A549 (cell line): ENCODE data around the gene C20orf173. TPM values are rescaled to one million over a fixed set of nuclear protein-coding genes. Genes with fewer than 3 reads are reported as not detected.

Experiments used
- ATAC-seq, 2 experiments: fragments of 200-7000 bp in 1 of 2; fragments of >200 bp in 1 of 2; cut with Nextera tagmentation in 1 of 2; cut with Tn5 transposase in 1 of 2; 3 replicates each; pipeline versions ENCODE4 v1.8.0 to v1.9.1; 2018 to 2020; ENCODE audit warnings: mild to moderate bottlenecking in 1 of 2, moderate library complexity in 1 of 2
- CTCF ChIA-PET: fragments of 300-600 bp; sonication (Branson Sonifier 250); formaldehyde crosslinking; extraction: SDS; loops from one replicate; lab custom pipeline; 2021; ENCODE audit warnings: antibody characterized with exemption, inconsistent platforms; lab: Yijun Ruan, JAX
- POLR2A ChIA-PET: fragments of 350-600 bp; formaldehyde crosslinking; extraction: SDS; loops from one replicate; lab custom pipeline; 2021; ENCODE audit warnings: antibody characterized with exemption, inconsistent platforms; lab: Yijun Ruan, JAX
- DNase-seq, 2 experiments: peaks; one replicate each; pipeline versions ENCODE4 v3.0.0 to v3.0.0-alpha.2; 2011 to 2016; ENCODE audit warnings: low read depth in 1 of 2, low spot score in 1 of 2
- FAIRE-seq: peaks from 2 replicates; lab custom pipeline; 2011; peaks lifted over from hg19 to GRCh38; lab: Jason Lieb, UNC
- H3K27ac ChIP-seq, 2 experiments: fragments of >200 bp; sonication (Bioruptor Twin); formaldehyde crosslinking; 3 replicates each; pipeline ENCODE4 v1.5.1; 2016 to 2017
- H3K4me1 ChIP-seq: fragments of >200 bp; sonication (Bioruptor Twin); formaldehyde crosslinking; 3 replicates; pipeline ENCODE4 v1.6.1; 2016
- H3K4me2 ChIP-seq: fragments of >200 bp; sonication (Bioruptor Twin); formaldehyde crosslinking; 3 replicates; pipeline ENCODE4 v1.6.1; 2016
- H3K4me3 ChIP-seq: fragments of >200 bp; sonication (Bioruptor Twin); formaldehyde crosslinking; 3 replicates; pipeline ENCODE4 v1.5.1; 2016
- H3K9me3 ChIP-seq: fragments of >200 bp; sonication (Bioruptor Twin); formaldehyde crosslinking; 3 replicates; pipeline ENCODE4 v1.6.1; 2016
- BHLHE40 ChIP-seq: IDR thresholded peaks from 2 replicates; pipeline ENCODE4 v1.6.1; 2012; ENCODE audit warnings: low read depth, low read length, inconsistent platforms
- CBX2 ChIP-seq: fragments of 200-600 bp; sonication (generic); IDR thresholded peaks from 2 replicates; pipeline ENCODE4 v1.6.1; 2016; ENCODE audit warnings: low read depth, mild to moderate bottlenecking, borderline replicate concordance
- CHD2 ChIP-seq: fragments of 150-350 bp; IDR thresholded peaks from 2 replicates; pipeline ENCODE4 v1.6.1; 2014; ENCODE audit warnings: low read length; ENCODE audit not compliant: partially characterized antibody
- CHD4 ChIP-seq: fragments of 200-600 bp; sonication (generic); IDR thresholded peaks from 2 replicates; pipeline ENCODE4 v1.6.1; 2016; ENCODE audit warnings: antibody characterized with exemption, mild to moderate bottlenecking, borderline replicate concordance
- EHF ChIP-seq: fragments of 250-450 bp; sonication (Bioruptor Pico); IDR thresholded peaks from 2 replicates; pipeline ENCODE4 v1.5.0; 2020; ENCODE audit warnings: mild to moderate bottlenecking
- EHMT2 ChIP-seq: fragments of 200-600 bp; sonication (generic); IDR thresholded peaks from 2 replicates; pipeline ENCODE4 v1.6.1; 2016; ENCODE audit warnings: antibody characterized with exemption, low read depth, mild to moderate bottlenecking, moderate library complexity
- FOXS1 ChIP-seq: fragments of 250-450 bp; sonication (Bioruptor Pico); IDR thresholded peaks from 2 replicates; pipeline ENCODE4 v1.5.0; 2020; ENCODE audit warnings: mild to moderate bottlenecking, moderate library complexity
- GATA3 ChIP-seq: IDR thresholded peaks from 2 replicates; pipeline ENCODE4 v1.6.1; 2012; ENCODE audit warnings: borderline replicate concordance
- HEYL ChIP-seq: fragments of 250-450 bp; sonication (Bioruptor Pico); IDR thresholded peaks from 2 replicates; pipeline ENCODE4 v1.8.0; 2021; ENCODE audit warnings: mild to moderate bottlenecking, moderate library complexity
- HOXA7 ChIP-seq: fragments of 250-450 bp; sonication (Bioruptor Pico); IDR thresholded peaks from 2 replicates; pipeline ENCODE4 v1.5.0; 2020; ENCODE audit warnings: mild to moderate bottlenecking, moderate library complexity
- HOXB13 ChIP-seq: fragments of 250-450 bp; sonication (Bioruptor Pico); IDR thresholded peaks from 2 replicates; pipeline ENCODE4 v1.5.0; 2020; ENCODE audit warnings: low read depth, mild to moderate bottlenecking, moderate library complexity
- HOXB5 ChIP-seq: fragments of 250-450 bp; sonication (Bioruptor Pico); IDR thresholded peaks from 2 replicates; pipeline ENCODE4 v1.5.0; 2020; ENCODE audit warnings: mild to moderate bottlenecking, moderate library complexity
- JUNB ChIP-seq: fragments of >200 bp; sonication (Bioruptor Twin); formaldehyde crosslinking; IDR thresholded peaks from 2 replicates; pipeline ENCODE4 v1.6.1; 2016
- KDM1A ChIP-seq: fragments of 200-600 bp; sonication (generic); IDR thresholded peaks from 2 replicates; pipeline ENCODE4 v1.6.1; 2016; ENCODE audit warnings: low read depth, mild to moderate bottlenecking
- MAFK ChIP-seq: fragments of 450-650 bp; IDR thresholded peaks from 2 replicates; pipeline ENCODE4 v1.6.1; 2014; ENCODE audit not compliant: partially characterized antibody
- MAZ ChIP-seq: fragments of 150-350 bp; IDR thresholded peaks from 2 replicates; pipeline ENCODE4 v1.6.1; 2014; ENCODE audit warnings: antibody characterized with exemption, low read depth, low read length, borderline replicate concordance
- NFE2L2 ChIP-seq: fragments of 150-350 bp; conservative IDR thresholded peaks from 2 replicates; pipeline ENCODE4 v1.6.1; 2014; ENCODE audit warnings: low read length
- SREBF2 ChIP-seq: fragments of 450-650 bp; IDR thresholded peaks from 2 replicates; pipeline ENCODE4 v1.6.1; 2014; ENCODE audit warnings: mild to moderate bottlenecking, moderate library complexity
- ZNF302 ChIP-seq: fragments of 250-450 bp; sonication (Bioruptor Pico); IDR thresholded peaks from 2 replicates; pipeline ENCODE4 v1.9.0; 2021; ENCODE audit warnings: inconsistent platforms, mild to moderate bottlenecking, moderate library complexity
- WGBS: methylation state at CpG from one replicate; pipeline ENCODE4 v1.1.6; 2017; ENCODE audit errors: missing lambda C conversion rate; 5-methylcytosine and 5-hydroxymethylcytosine counted together
- polyA plus RNA-seq, 4 experiments: library from polyadenylated mRNA; depleted of rRNA in 3 of 4; stranded (reverse); fragments of >200 nt; fragmentation: RNase III in 1 of 4; extraction: RNeasy Plus Mini Kit Qiagen cat#74134 plus additional on column Dnase treatment in 1 of 4; gene quantifications; 2 replicates in 3 of 4; 3 replicates in 1 of 4; pipeline ENCODE4 v1.2.3, GENCODE V29; 2011 to 2017
- TF ChIP-seq, protein P1 (sequence below): fragments of 250-450 bp; sonication (Bioruptor Pico); IDR thresholded peaks from 2 replicates; pipeline ENCODE4 v1.5.0; 2020; ENCODE audit warnings: low read depth, mild to moderate bottlenecking, moderate library complexity
- TF ChIP-seq, protein P2 (sequence below): IDR thresholded peaks from 2 replicates; pipeline ENCODE4 v1.6.1; 2012; ENCODE audit warnings: low read depth, borderline replicate concordance
- TF ChIP-seq, protein P3 (sequence below): fragments of 250-450 bp; sonication (Bioruptor Pico); IDR thresholded peaks from 2 replicates; pipeline ENCODE4 v1.5.0; 2021; ENCODE audit warnings: mild to moderate bottlenecking, moderate library complexity, borderline replicate concordance
- TF ChIP-seq, protein P4 (sequence below): fragments of >200 bp; sonication (Bioruptor Twin); formaldehyde crosslinking; IDR thresholded peaks from 2 replicates; pipeline ENCODE4 v1.6.1; 2016
- TF ChIP-seq, protein P5 (sequence below): fragments of 200-600 bp; sonication (generic); IDR thresholded peaks from 2 replicates; pipeline ENCODE4 v1.6.1; 2016; ENCODE audit warnings: antibody characterized with exemption, mild to moderate bottlenecking, moderate library complexity

C20orf173 gene
- polyA plus RNA-seq, 2 of the 4 experiments (the other 2 are of a cell fraction): not detected

DNA sequence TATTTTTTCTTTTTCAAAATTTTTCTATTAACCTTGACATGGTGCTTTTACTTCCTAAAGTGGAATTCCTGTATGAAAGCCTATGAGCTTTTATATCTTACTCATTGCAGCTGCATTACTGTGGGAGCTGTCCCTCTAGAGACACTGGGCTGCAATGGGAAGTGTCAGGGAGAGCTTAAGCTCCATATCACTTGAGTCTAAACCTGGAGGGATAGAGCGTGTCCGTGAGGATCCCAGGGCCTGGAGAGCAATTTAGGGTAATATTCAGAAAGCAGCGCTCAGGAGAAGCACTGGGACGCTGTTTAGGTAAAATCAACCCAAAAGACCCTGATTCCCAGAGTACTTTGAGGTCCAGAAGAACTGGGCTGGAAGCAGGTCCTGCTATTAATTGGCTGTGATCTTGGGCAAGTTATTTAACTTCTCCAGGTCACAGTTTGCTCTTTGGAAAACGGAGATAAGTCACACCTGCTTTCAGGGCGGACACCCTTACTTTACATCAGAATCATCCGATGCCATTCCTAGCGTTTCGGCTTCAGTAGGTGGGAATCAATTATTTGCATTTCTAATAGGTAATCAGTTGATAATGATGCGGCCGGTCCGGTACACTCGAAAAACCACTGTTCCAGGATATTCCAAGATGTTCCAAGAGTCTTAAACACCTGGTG lies 11.8 kb upstream of the C20orf173 start:
- Histone ChIP-seq H3K4me2 (peak overlapping the region; percentile 88), H3K4me1 (peaks cover 8% of the 10 kb centered on the region; the same call in 2 of the 3 replicates), H3K27ac (peak overlapping the region in 1 of 2 experiments; percentile 99; a peak in 3 of 6 replicates), H3K9me3 (no peaks in the 10 kb centered on the region), H3K4me3 (peak overlapping the region; percentile 99; the same call in 2 of the 3 replicates)
- DNase-seq (no peak), ATAC-seq (no peak), FAIRE-seq (no peak)
- ChIA-PET CTCF (interaction anchor here (1.0 to 3.0 kb wide), 5 partner anchors 9 to 413 kb away, joined by 3 to 8 read pairs (median 3); partner anchors contain the start of gene SCAND1), POLR2A (interaction anchor here (0.6 to 1.3 kb wide), 5 partner anchors 25 to 413 kb away, joined by 3 to 6 read pairs (median 3); partner anchors contain the start of gene SCAND1)
- TF ChIP-seq CBX2: no peak
- TF ChIP-seq, protein P1, sequence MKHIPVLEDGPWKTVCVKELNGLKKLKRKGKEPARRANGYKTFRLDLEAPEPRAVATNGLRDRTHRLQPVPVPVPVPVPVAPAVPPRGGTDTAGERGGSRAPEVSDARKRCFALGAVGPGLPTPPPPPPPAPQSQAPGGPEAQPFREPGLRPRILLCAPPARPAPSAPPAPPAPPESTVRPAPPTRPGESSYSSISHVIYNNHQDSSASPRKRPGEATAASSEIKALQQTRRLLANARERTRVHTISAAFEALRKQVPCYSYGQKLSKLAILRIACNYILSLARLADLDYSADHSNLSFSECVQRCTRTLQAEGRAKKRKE (CRISPR knock-in tag): no peak
- TF ChIP-seq, protein P2, sequence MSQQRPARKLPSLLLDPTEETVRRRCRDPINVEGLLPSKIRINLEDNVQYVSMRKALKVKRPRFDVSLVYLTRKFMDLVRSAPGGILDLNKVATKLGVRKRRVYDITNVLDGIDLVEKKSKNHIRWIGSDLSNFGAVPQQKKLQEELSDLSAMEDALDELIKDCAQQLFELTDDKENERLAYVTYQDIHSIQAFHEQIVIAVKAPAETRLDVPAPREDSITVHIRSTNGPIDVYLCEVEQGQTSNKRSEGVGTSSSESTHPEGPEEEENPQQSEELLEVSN: no peak
- no peak for TF ChIP-seq MAFK
- TF ChIP-seq CHD4: no peak
- TF ChIP-seq HEYL (CRISPR knock-in tag): no peak
- no peak for TF ChIP-seq GATA3
- no peak for TF ChIP-seq HOXB13 (CRISPR knock-in tag)
- TF ChIP-seq, protein P3, sequence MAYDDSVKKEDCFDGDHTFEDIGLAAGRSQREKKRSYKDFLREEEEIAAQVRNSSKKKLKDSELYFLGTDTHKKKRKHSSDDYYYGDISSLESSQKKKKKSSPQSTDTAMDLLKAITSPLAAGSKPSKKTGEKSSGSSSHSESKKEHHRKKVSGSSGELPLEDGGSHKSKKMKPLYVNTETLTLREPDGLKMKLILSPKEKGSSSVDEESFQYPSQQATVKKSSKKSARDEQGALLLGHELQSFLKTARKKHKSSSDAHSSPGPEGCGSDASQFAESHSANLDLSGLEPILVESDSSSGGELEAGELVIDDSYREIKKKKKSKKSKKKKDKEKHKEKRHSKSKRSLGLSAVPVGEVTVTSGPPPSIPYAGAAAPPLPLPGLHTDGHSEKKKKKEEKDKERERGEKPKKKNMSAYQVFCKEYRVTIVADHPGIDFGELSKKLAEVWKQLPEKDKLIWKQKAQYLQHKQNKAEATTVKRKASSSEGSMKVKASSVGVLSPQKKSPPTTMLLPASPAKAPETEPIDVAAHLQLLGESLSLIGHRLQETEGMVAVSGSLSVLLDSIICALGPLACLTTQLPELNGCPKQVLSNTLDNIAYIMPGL: no peak
- no peak for TF ChIP-seq FOXS1 (CRISPR knock-in tag)
- WGBS: 66% methylated on average over 13 of the region's 13 CpGs

DNA sequence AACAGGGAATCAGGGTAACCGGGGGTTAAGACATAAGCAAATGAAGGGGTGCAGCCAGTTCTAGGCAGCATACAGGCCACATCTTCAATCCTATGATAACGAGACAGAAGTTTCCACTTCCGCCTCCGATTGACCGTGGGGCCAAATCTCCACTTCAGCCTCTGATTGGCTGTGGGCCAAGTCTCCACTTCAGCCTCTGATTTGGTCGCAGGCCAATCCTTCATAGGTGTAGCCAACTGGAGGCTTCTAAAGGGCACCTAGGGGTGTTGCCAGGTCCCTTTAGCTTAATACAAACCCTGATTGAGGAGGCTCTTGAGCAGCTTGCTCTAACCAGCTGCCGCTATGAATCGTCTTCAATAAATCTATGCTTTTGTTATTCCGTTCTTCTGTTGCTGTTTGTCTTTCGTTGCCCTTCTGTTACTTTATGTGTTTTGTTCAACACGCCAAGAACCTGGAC lies 10.3 kb upstream of the C20orf173 start:
- H3K27ac ChIP-seq: no peak overlapping the region
- peak in 1 of 2 experiments; percentile 19 for DNase-seq
- ChIA-PET POLR2A (no interaction called here), CTCF (no interaction called here)
- H3K4me1 ChIP-seq: peaks cover 8% of the 10 kb centered on the region; the same call in 2 of the 3 replicates
- no peak overlapping the region for H3K4me2 ChIP-seq
- H3K9me3 ChIP-seq: no peaks in the 10 kb centered on the region
- no peak for FAIRE-seq
- 80% methylated on average over 11 of the region's 11 CpGs for WGBS
- no peak overlapping the region for H3K4me3 ChIP-seq
- no peak for ATAC-seq
- TF ChIP-seq FOXS1 (CRISPR knock-in tag): no peak
- no peak for TF ChIP-seq EHF
- TF ChIP-seq ZNF302: no peak
- no peak for TF ChIP-seq SREBF2
- no peak for TF ChIP-seq BHLHE40
- TF ChIP-seq, protein P4, sequence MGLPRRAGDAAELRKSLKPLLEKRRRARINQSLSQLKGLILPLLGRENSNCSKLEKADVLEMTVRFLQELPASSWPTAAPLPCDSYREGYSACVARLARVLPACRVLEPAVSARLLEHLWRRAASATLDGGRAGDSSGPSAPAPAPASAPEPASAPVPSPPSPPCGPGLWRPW: no peak
- TF ChIP-seq CHD2: no peak
- no peak for TF ChIP-seq NFE2L2
- no peak for TF ChIP-seq EHMT2
- no peak for TF ChIP-seq HOXB5
- TF ChIP-seq CHD4: no peak
- no peak for TF ChIP-seq KDM1A
- TF ChIP-seq, protein P3: no peak
- TF ChIP-seq MAZ: no peak
- TF ChIP-seq, protein P5, sequence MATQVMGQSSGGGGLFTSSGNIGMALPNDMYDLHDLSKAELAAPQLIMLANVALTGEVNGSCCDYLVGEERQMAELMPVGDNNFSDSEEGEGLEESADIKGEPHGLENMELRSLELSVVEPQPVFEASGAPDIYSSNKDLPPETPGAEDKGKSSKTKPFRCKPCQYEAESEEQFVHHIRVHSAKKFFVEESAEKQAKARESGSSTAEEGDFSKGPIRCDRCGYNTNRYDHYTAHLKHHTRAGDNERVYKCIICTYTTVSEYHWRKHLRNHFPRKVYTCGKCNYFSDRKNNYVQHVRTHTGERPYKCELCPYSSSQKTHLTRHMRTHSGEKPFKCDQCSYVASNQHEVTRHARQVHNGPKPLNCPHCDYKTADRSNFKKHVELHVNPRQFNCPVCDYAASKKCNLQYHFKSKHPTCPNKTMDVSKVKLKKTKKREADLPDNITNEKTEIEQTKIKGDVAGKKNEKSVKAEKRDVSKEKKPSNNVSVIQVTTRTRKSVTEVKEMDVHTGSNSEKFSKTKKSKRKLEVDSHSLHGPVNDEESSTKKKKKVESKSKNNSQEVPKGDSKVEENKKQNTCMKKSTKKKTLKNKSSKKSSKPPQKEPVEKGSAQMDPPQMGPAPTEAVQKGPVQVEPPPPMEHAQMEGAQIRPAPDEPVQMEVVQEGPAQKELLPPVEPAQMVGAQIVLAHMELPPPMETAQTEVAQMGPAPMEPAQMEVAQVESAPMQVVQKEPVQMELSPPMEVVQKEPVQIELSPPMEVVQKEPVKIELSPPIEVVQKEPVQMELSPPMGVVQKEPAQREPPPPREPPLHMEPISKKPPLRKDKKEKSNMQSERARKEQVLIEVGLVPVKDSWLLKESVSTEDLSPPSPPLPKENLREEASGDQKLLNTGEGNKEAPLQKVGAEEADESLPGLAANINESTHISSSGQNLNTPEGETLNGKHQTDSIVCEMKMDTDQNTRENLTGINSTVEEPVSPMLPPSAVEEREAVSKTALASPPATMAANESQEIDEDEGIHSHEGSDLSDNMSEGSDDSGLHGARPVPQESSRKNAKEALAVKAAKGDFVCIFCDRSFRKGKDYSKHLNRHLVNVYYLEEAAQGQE: no peak
- no peak for TF ChIP-seq HEYL (CRISPR knock-in tag)
- no peak for TF ChIP-seq JUNB
- TF ChIP-seq HOXA7 (CRISPR knock-in tag): no peak
- TF ChIP-seq, protein P2: no peak
